ENCODE measurements around the gene SNRPA1.

- TF ChIP-seq CTCF (IDR thresholded peaks at IDR 0.05) (no peak), POLR2A (IDR thresholded peaks at IDR 0.05) (no peak)
Observed at GRCh38 chr15:101318839-101319238, 23.8 kb upstream of the SNRPA1 start.
